ENCODE data around the gene IFRD2.

DNA sequence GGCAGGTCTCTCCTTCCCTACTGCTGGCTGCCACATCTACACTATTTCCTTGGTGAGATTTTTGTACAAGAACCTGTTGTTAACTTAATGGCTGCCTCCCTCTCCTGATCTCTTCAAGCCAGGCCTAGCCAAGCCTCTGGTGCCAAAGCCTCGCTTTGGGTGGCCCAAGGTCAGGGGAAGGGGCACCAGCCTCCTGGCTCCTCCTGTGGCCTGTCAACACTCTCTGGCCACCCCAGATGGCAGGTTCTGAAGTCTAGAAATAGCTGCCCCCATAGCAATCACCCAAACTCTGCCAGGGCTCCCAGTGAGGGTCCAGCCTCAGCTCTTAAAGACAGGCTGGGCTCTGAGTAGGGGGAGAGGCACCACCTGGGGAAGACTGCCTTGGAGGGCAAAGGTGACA, 5.0 kb downstream of the IFRD2 start:
- TF ChIP-seq, protein P1, sequence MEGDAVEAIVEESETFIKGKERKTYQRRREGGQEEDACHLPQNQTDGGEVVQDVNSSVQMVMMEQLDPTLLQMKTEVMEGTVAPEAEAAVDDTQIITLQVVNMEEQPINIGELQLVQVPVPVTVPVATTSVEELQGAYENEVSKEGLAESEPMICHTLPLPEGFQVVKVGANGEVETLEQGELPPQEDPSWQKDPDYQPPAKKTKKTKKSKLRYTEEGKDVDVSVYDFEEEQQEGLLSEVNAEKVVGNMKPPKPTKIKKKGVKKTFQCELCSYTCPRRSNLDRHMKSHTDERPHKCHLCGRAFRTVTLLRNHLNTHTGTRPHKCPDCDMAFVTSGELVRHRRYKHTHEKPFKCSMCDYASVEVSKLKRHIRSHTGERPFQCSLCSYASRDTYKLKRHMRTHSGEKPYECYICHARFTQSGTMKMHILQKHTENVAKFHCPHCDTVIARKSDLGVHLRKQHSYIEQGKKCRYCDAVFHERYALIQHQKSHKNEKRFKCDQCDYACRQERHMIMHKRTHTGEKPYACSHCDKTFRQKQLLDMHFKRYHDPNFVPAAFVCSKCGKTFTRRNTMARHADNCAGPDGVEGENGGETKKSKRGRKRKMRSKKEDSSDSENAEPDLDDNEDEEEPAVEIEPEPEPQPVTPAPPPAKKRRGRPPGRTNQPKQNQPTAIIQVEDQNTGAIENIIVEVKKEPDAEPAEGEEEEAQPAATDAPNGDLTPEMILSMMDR (conservative IDR thresholded peaks at IDR 0.05; ENCODE audit: low read length) = no peak
- no peak for TF ChIP-seq EZH2phosphoT487 (IDR thresholded peaks at IDR 0.05; ENCODE audit: borderline replicate concordance)

All from Loucy (cell line).